Rectal smooth muscle tissue (tissue), 1 donor: Measurements from ENCODE around the gene XYLT1.

ENCODE experiments used
- H3K27ac ChIP-seq: one replicate; pipeline ENCODE4 v1.7.0; 2013; ENCODE audit warnings: low read depth, low read length, inconsistent platforms
- H3K27me3 ChIP-seq: one replicate; pipeline ENCODE4 v1.7.0; 2013; ENCODE audit warnings: low read length; ENCODE audit not compliant: control insufficient read depth, insufficient read depth
- H3K36me3 ChIP-seq: one replicate; pipeline ENCODE4 v1.7.0; 2013; ENCODE audit warnings: low read length; ENCODE audit not compliant: control insufficient read depth, insufficient read depth
- H3K4me1 ChIP-seq: one replicate; pipeline ENCODE4 v1.7.0; 2013; ENCODE audit warnings: low read length; ENCODE audit not compliant: control insufficient read depth, insufficient read depth
- H3K4me3 ChIP-seq: one replicate; pipeline ENCODE4 v1.7.0; 2013; ENCODE audit warnings: low read length
- H3K9ac ChIP-seq: one replicate; pipeline ENCODE4 v1.7.0; 2013; ENCODE audit warnings: low read length

The XYLT1 gene

GRCh38 chr16:17177242-17177958, 293.4 kb downstream of the XYLT1 start:
- Histone ChIP-seq H3K9ac (no peak overlapping the region), H3K4me3 (no peak overlapping the region), H3K27me3 (no peaks in the 10 kb centered on the region), H3K36me3 (peaks cover 3% of the 10 kb centered on the region), H3K27ac (no peak overlapping the region), H3K4me1 (no peaks in the 10 kb centered on the region)

- Histone ChIP-seq H3K27me3 (no peaks in the 10 kb centered on the region), H3K9ac (no peak overlapping the region), H3K36me3 (peaks cover 3% of the 10 kb centered on the region), H3K27ac (no peak overlapping the region), H3K4me3 (no peak overlapping the region), H3K4me1 (no peaks in the 10 kb centered on the region)
These were observed 294.6 kb downstream of the XYLT1 start for GRCh38 chr16:17176199-17176598.

- H3K27ac ChIP-seq: no peak overlapping the region
- H3K4me1 ChIP-seq: no peaks in the 10 kb centered on the region
- no peaks in the 10 kb centered on the region for H3K36me3 ChIP-seq
- no peak overlapping the region for H3K4me3 ChIP-seq
- no peak overlapping the region for H3K9ac ChIP-seq
- H3K27me3 ChIP-seq: no peaks in the 10 kb centered on the region
These were observed 297.5 kb downstream of the XYLT1 start for GRCh38 chr16:17173281-17173680.

- Histone ChIP-seq H3K27ac (no peak overlapping the region), H3K9ac (no peak overlapping the region), H3K36me3 (no peaks in the 10 kb centered on the region), H3K27me3 (no peaks in the 10 kb centered on the region), H3K4me1 (no peaks in the 10 kb centered on the region), H3K4me3 (no peak overlapping the region)
These were observed 299.3 kb downstream of the XYLT1 start for GRCh38 chr16:17171250-17172143.

GRCh38 chr16:17170435-17170834, 300.3 kb downstream of the XYLT1 start:
- Histone ChIP-seq H3K9ac (no peak overlapping the region), H3K27ac (no peak overlapping the region), H3K4me3 (no peak overlapping the region), H3K27me3 (no peaks in the 10 kb centered on the region), H3K36me3 (no peaks in the 10 kb centered on the region), H3K4me1 (no peaks in the 10 kb centered on the region)

GRCh38 chr16:17168181-17168580, 302.6 kb downstream of the XYLT1 start:
- Histone ChIP-seq H3K4me1 (no peaks in the 10 kb centered on the region), H3K36me3 (no peaks in the 10 kb centered on the region), H3K27me3 (no peaks in the 10 kb centered on the region), H3K4me3 (no peak overlapping the region), H3K27ac (no peak overlapping the region), H3K9ac (no peak overlapping the region)

GRCh38 chr16:17166095-17166494, 304.7 kb downstream of the XYLT1 start:
- Histone ChIP-seq H3K4me1 (no peaks in the 10 kb centered on the region), H3K27ac (no peak overlapping the region), H3K36me3 (no peaks in the 10 kb centered on the region), H3K4me3 (no peak overlapping the region), H3K9ac (no peak overlapping the region), H3K27me3 (no peaks in the 10 kb centered on the region)

GRCh38 chr16:17162560-17162959, 308.2 kb downstream of the XYLT1 start:
- Histone ChIP-seq H3K9ac (no peak overlapping the region), H3K4me3 (no peak overlapping the region), H3K4me1 (no peaks in the 10 kb centered on the region), H3K36me3 (no peaks in the 10 kb centered on the region), H3K27me3 (no peaks in the 10 kb centered on the region), H3K27ac (no peak overlapping the region)

- no peak overlapping the region for H3K4me3 ChIP-seq
- H3K9ac ChIP-seq: no peak overlapping the region
- H3K36me3 ChIP-seq: no peaks in the 10 kb centered on the region
- H3K27me3 ChIP-seq: no peaks in the 10 kb centered on the region
- H3K27ac ChIP-seq: no peak overlapping the region
- H3K4me1 ChIP-seq: no peaks in the 10 kb centered on the region
These were observed 309.8 kb downstream of the XYLT1 start for GRCh38 chr16:17160920-17161431.

- H3K27me3 ChIP-seq: no peaks in the 10 kb centered on the region
- H3K27ac ChIP-seq: no peak overlapping the region
- no peaks in the 10 kb centered on the region for H3K4me1 ChIP-seq
- H3K4me3 ChIP-seq: no peak overlapping the region
- H3K36me3 ChIP-seq: no peaks in the 10 kb centered on the region
- H3K9ac ChIP-seq: no peak overlapping the region
These were observed 310.4 kb downstream of the XYLT1 start for GRCh38 chr16:17160285-17160853.

GRCh38 chr16:17159617-17160016, 311.1 kb downstream of the XYLT1 start:
- Histone ChIP-seq H3K27ac (no peak overlapping the region), H3K27me3 (no peaks in the 10 kb centered on the region), H3K4me1 (no peaks in the 10 kb centered on the region), H3K9ac (no peak overlapping the region), H3K36me3 (no peaks in the 10 kb centered on the region), H3K4me3 (no peak overlapping the region)

- Histone ChIP-seq H3K36me3 (no peaks in the 10 kb centered on the region), H3K9ac (no peak overlapping the region), H3K27ac (no peak overlapping the region), H3K27me3 (no peaks in the 10 kb centered on the region), H3K4me1 (no peaks in the 10 kb centered on the region), H3K4me3 (no peak overlapping the region)
These were observed 314.8 kb downstream of the XYLT1 start for GRCh38 chr16:17155936-17156335.
